Muscle of leg (tissue), 11 donors: Measurements from ENCODE around the gene RNASEL. TPM values are rescaled to one million over a fixed set of nuclear protein-coding genes. Genes with fewer than 3 reads are reported as not detected.

Experiments used
- DNase-seq: peaks from one replicate; pipeline ENCODE4 v3.0.0; 2013
- H3K27ac ChIP-seq: one replicate; pipeline ENCODE4 v1.5.1; 2013; ENCODE audit warnings: mild to moderate bottlenecking, low read length, control low read depth
- H3K27me3 ChIP-seq: one replicate; pipeline ENCODE4 v1.6.1; 2013; ENCODE audit warnings: low read length; ENCODE audit not compliant: control insufficient read depth, insufficient read depth
- H3K36me3 ChIP-seq: one replicate; pipeline ENCODE4 v1.6.1; 2013; ENCODE audit warnings: low read length; ENCODE audit not compliant: control insufficient read depth, insufficient read depth
- H3K4me1 ChIP-seq: one replicate; pipeline ENCODE4 v1.6.1; 2013; ENCODE audit warnings: low read length; ENCODE audit not compliant: control insufficient read depth, insufficient read depth
- H3K4me3 ChIP-seq: one replicate; pipeline ENCODE4 v1.5.1; 2013; ENCODE audit warnings: low read length, control low read depth
- H3K9me3 ChIP-seq: replicated peaks from 2 replicates; pipeline ENCODE4 v1.6.1; 2013; ENCODE audit warnings: low read depth, low read length; ENCODE audit not compliant: control insufficient read depth
- WGBS: methylation state at CpG from one replicate; pipeline ENCODE4 v1.1.5; 2013; ENCODE audit warnings: missing lambda C conversion rate; ENCODE audit not compliant: insufficient coverage; 5-methylcytosine and 5-hydroxymethylcytosine counted together
- polyA plus RNA-seq, 8 donors: library from polyadenylated mRNA; unstranded; fragments of 120-200 nt; gene quantifications; one replicate each; pipeline versions ENCODE4 v1.2.1 to v1.2.3, GENCODE V29; 2013; ENCODE audit warnings: inconsistent platforms in 1 of 8, low replicate concordance in 1 of 8; ENCODE audit not compliant: insufficient read length in 8 of 8, insufficient read depth in 1 of 8
- total RNA-seq: library from RNA; stranded (reverse); fragments of 120-200 nt; gene quantifications from one replicate; pipeline ENCODE4 v1.2.4, GENCODE V29; 2013

RNASEL gene
- total and polyA plus RNA-seq, 9 donors: 2.6 to 6.7 (median 4.2) TPM

- Histone ChIP-seq H3K4me1 (peaks cover 30% of the 10 kb centered on the region), H3K36me3 (no peaks in the 10 kb centered on the region), H3K4me3 (no peak overlapping the region), H3K9me3 (no peaks in the 10 kb centered on the region), H3K27me3 (no peaks in the 10 kb centered on the region), H3K27ac (no peak overlapping the region)
- WGBS: no CpG with 5 or more reads among the region's 1 CpG
- DNase-seq: no peak
Observed at GRCh38 chr1:182630586-182630985, 41.5 kb upstream of the RNASEL start.

- no peak overlapping the region for H3K27ac ChIP-seq
- H3K4me1 ChIP-seq: peaks cover 25% of the 10 kb centered on the region
- H3K27me3 ChIP-seq: no peaks in the 10 kb centered on the region
- H3K4me3 ChIP-seq: no peak overlapping the region
- no peak for DNase-seq
- 67% methylated on average over 2 of the region's 3 CpGs for WGBS
- no peaks in the 10 kb centered on the region for H3K9me3 ChIP-seq
- no peaks in the 10 kb centered on the region for H3K36me3 ChIP-seq
Observed at GRCh38 chr1:182629499-182630096, 40.5 kb upstream of the RNASEL start.

- WGBS: no CpG with 5 or more reads among the region's 2 CpGs
- DNase-seq: peak; percentile 69
- Histone ChIP-seq H3K4me3 (no peak overlapping the region), H3K27me3 (no peaks in the 10 kb centered on the region), H3K27ac (no peak overlapping the region), H3K4me1 (peaks cover 21% of the 10 kb centered on the region), H3K36me3 (no peaks in the 10 kb centered on the region), H3K9me3 (no peaks in the 10 kb centered on the region)
Observed at GRCh38 chr1:182629080-182629479, 40.0 kb upstream of the RNASEL start.

GRCh38 chr1:182628657-182629056 lies 39.6 kb upstream of the RNASEL start:
- H3K27me3 ChIP-seq: no peaks in the 10 kb centered on the region
- H3K36me3 ChIP-seq: no peaks in the 10 kb centered on the region
- DNase-seq: no peak
- H3K27ac ChIP-seq: peak overlapping the region; percentile 47
- H3K9me3 ChIP-seq: no peaks in the 10 kb centered on the region
- no peak overlapping the region for H3K4me3 ChIP-seq
- no CpG with 5 or more reads among the region's 1 CpG for WGBS
- peaks cover 20% of the 10 kb centered on the region for H3K4me1 ChIP-seq

- no CpG with 5 or more reads among the region's 2 CpGs for WGBS
- Histone ChIP-seq H3K9me3 (no peaks in the 10 kb centered on the region), H3K27me3 (no peaks in the 10 kb centered on the region), H3K27ac (no peak overlapping the region), H3K4me3 (no peak overlapping the region), H3K4me1 (peaks cover 26% of the 10 kb centered on the region), H3K36me3 (no peaks in the 10 kb centered on the region)
- DNase-seq: no peak
Observed at GRCh38 chr1:182627622-182628021, 38.6 kb upstream of the RNASEL start.

- Histone ChIP-seq H3K4me3 (no peak overlapping the region), H3K36me3 (no peaks in the 10 kb centered on the region), H3K27me3 (no peaks in the 10 kb centered on the region), H3K27ac (no peak overlapping the region), H3K9me3 (no peaks in the 10 kb centered on the region), H3K4me1 (peaks cover 26% of the 10 kb centered on the region)
- no CpG with 5 or more reads among the region's 1 CpG for WGBS
- no peak for DNase-seq
Observed at GRCh38 chr1:182626527-182626926, 37.5 kb upstream of the RNASEL start.

GRCh38 chr1:182625719-182626504 lies 36.9 kb upstream of the RNASEL start:
- DNase-seq: no peak
- Histone ChIP-seq H3K36me3 (no peaks in the 10 kb centered on the region), H3K9me3 (no peaks in the 10 kb centered on the region), H3K4me3 (no peak overlapping the region), H3K27ac (no peak overlapping the region), H3K4me1 (peaks cover 26% of the 10 kb centered on the region), H3K27me3 (no peaks in the 10 kb centered on the region)
- WGBS: 33% methylated on average over 1 of the region's 1 CpG

GRCh38 chr1:182625024-182625423 lies 36.0 kb upstream of the RNASEL start:
- H3K27ac ChIP-seq: no peak overlapping the region

GRCh38 chr1:182624577-182624976 lies 35.5 kb upstream of the RNASEL start:
- Histone ChIP-seq H3K4me3 (no peak overlapping the region), H3K4me1 (peaks cover 26% of the 10 kb centered on the region), H3K9me3 (no peaks in the 10 kb centered on the region), H3K27me3 (no peaks in the 10 kb centered on the region), H3K36me3 (no peaks in the 10 kb centered on the region), H3K27ac (no peak overlapping the region)
- no CpG with 5 or more reads among the region's 1 CpG for WGBS
- DNase-seq: no peak

More at GRCh38 chr1:182625024-182625423, 36.0 kb upstream of the RNASEL start:
- no CpG with 5 or more reads among the region's 3 CpGs for WGBS
- DNase-seq: no peak
- Histone ChIP-seq H3K4me1 (peaks cover 26% of the 10 kb centered on the region), H3K9me3 (no peaks in the 10 kb centered on the region), H3K27me3 (no peaks in the 10 kb centered on the region), H3K36me3 (no peaks in the 10 kb centered on the region), H3K4me3 (no peak overlapping the region)

GRCh38 chr1:182622901-182623528 lies 34.0 kb upstream of the RNASEL start:
- peak overlapping the region; percentile 82 for H3K27ac ChIP-seq

More at GRCh38 chr1:182622901-182623528, 34.0 kb upstream of the RNASEL start:
- H3K27me3 ChIP-seq: no peaks in the 10 kb centered on the region
- peak; percentile 96 for DNase-seq
- no peaks in the 10 kb centered on the region for H3K9me3 ChIP-seq
- no peak overlapping the region for H3K4me3 ChIP-seq
- H3K36me3 ChIP-seq: no peaks in the 10 kb centered on the region
- peaks cover 25% of the 10 kb centered on the region for H3K4me1 ChIP-seq
- 22% methylated on average over 5 of the region's 6 CpGs for WGBS
